ENCODE results near the gene GRID1. TPM values are rescaled to one million over a fixed set of nuclear protein-coding genes. Genes with fewer than 3 reads are reported as not detected.

The GRID1 gene
- total RNA-seq, 1 donor, result not detected

GRCh38 chr10:86124734-86125133, 241.9 kb downstream of the GRID1 start:
- DNase-seq (ENCODE audit: low read depth), result no peak
- TF ChIP-seq CTCF (IDR thresholded peaks at IDR 0.05; ENCODE audit: insufficient read depth, low read length), result no peak
- no peak overlapping the region for H3K4me3 ChIP-seq (ENCODE audit: low read depth, low read length)

- no peak overlapping the region for H3K4me3 ChIP-seq (ENCODE audit: low read depth, low read length)
- DNase-seq (ENCODE audit: low read depth), result no peak
- TF ChIP-seq CTCF (IDR thresholded peaks at IDR 0.05; ENCODE audit: insufficient read depth, low read length), result no peak
Measured at GRCh38 chr10:86123715-86124114, 242.9 kb downstream of the GRID1 start.

GRCh38 chr10:86123304-86123703, 243.3 kb downstream of the GRID1 start:
- no peak for TF ChIP-seq CTCF (IDR thresholded peaks at IDR 0.05; ENCODE audit: insufficient read depth, low read length)
- H3K4me3 ChIP-seq (ENCODE audit: low read depth, low read length), result no peak overlapping the region
- DNase-seq (ENCODE audit: low read depth), result no peak

- TF ChIP-seq CTCF (IDR thresholded peaks at IDR 0.05; ENCODE audit: insufficient read depth, low read length), result no peak
- no peak for DNase-seq (ENCODE audit: low read depth)
- no peak overlapping the region for H3K4me3 ChIP-seq (ENCODE audit: low read depth, low read length)
Measured at GRCh38 chr10:86122646-86123045, 243.9 kb downstream of the GRID1 start.

GRCh38 chr10:86121200-86121599, 245.4 kb downstream of the GRID1 start:
- H3K4me3 ChIP-seq (ENCODE audit: low read depth, low read length), result no peak overlapping the region
- DNase-seq (ENCODE audit: low read depth), result no peak
- TF ChIP-seq CTCF (IDR thresholded peaks at IDR 0.05; ENCODE audit: insufficient read depth, low read length), result no peak

- no peak for TF ChIP-seq CTCF (IDR thresholded peaks at IDR 0.05; ENCODE audit: insufficient read depth, low read length)
Measured at GRCh38 chr10:86117051-86117450, 249.5 kb downstream of the GRID1 start.

GRCh38 chr10:86113983-86114382, 252.6 kb downstream of the GRID1 start:
- TF ChIP-seq CTCF (IDR thresholded peaks at IDR 0.05; ENCODE audit: insufficient read depth, low read length), result no peak
- H3K4me3 ChIP-seq (ENCODE audit: low read depth, low read length), result no peak overlapping the region
- no peak for DNase-seq (ENCODE audit: low read depth)

More at GRCh38 chr10:86117051-86117450, 249.5 kb downstream of the GRID1 start:
- no peak overlapping the region for H3K4me3 ChIP-seq (ENCODE audit: low read depth, low read length)
- no peak for DNase-seq (ENCODE audit: low read depth)

Data from fibroblast of the aortic adventitia (primary cell).